IPS DF 4.7 (cell line): ENCODE results near the gene SLC25A23.

Experiments used
- DNase-seq: peaks from one replicate; pipeline ENCODE4 v3.0.0-alpha.2; 2013; ENCODE audit warnings: low spot score; ENCODE audit errors: extremely low read depth

Gene SLC25A23

DNA sequence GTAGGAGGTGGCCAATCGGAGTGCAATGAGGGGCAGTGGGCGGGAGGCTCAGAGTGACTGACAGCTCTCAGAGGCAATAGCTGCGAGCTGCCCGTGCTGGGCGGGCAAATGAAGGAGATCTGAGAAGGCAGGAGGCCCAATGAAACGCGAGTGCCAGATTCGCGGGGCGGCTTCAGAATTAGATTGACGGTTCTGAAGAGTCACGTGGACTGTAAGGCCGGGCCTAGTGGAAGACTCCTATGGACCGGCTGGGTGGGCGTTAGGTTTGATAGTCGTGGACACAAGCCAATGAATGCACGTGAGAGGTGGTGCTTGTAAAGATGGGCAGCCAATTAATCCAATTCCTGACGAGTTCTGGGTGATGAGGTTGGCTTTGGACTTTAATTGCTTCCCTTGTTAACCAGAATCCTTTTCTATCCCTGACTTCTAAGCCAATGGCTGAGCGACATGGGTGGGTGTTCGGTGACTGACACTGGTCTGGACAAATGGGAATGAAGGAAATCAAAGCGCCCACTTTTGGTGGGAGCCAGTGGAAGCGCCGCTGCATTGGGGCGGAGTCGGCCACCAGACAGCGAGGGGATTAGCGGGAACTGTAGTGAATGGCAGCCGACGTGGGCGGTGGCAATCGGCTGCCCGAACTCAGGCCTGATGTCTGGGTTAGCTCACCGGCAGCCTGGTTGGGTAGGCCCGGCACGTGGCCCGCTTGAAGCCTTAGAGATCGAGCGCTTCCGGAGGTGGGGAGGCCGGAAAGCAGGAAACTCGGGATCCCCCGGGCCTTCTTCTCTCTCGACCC lies 34.5 kb downstream of the SLC25A23 start:
- peak; percentile 100 for DNase-seq

DNA sequence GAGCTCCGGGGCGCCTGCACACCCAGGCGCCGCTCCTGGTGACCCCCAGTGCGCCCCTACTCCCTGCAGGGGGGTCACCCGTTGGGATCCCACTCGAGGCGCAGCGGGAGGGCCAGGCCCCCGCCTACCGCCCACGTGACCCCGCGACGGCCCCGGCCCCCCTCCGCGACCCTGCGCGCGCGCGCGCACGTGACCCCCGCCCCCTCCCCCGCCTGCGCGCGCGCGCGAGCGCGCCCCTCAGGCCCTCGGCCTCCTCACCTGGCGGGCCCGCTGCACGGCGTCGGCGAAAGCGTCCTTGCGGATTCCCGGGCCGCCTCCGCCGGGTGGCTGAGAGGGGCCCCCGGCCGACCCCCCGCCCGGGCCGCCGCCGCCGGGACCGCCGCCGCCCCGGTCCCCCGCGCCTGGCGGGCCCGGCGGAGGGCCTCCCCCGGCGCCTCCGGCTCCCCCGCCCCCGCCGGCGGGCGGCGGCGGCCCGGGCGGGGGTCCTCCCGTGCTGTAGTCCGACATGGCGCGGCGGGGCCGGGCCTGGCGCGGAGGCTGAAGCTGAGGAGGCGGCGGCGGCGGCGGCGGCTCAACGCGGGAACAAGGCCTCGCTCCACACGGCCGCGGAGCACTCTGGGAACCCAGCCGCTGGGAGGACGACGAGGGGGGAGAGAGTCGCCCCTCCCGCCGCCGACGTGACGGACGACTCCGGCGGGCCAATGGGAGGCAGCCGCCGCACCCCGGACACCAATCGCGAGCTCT lies 35.2 kb downstream of the SLC25A23 start, which contains the start of gene KHSRP:
Gene KHSRP (minus strand): TSS at position 617 of the 744 bp plus-strand sequence. CDS start 110 bp downstream, at position 507.
- no peak for DNase-seq

DNA sequence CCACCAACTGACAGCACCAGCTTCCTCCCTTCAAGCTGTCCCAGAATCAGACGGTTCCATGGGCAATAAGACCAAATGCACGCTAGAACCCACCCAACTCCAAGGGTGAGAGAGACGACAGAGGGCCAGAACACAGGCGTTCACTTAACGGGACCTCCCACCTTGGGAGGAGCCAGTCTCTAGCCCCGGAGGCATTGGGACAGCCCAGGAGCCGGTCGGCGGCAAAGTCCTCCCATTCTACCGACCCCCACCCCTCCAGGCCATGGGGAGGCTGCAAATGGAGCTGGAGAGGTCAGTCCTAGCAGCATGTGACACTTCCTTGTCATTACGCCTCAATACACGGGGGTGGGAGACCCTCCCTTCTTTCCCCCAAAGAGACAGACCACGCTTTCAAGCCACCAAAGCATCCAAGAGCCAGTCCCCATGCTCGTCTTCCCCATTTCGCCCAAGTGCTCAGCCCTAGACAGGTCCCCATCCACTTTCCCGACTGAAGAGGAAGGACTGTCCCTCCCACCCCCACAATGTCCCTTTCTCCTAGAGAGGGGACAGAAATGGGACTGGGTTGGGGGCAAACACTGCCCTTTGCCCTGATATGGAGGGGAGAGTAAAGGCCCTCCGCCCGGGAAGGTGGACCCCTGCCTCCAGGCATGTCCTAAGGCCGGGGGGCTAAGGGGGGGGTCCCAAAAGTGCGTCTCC lies 35.9 kb downstream of the SLC25A23 start:
- DNase-seq, result no peak

DNA sequence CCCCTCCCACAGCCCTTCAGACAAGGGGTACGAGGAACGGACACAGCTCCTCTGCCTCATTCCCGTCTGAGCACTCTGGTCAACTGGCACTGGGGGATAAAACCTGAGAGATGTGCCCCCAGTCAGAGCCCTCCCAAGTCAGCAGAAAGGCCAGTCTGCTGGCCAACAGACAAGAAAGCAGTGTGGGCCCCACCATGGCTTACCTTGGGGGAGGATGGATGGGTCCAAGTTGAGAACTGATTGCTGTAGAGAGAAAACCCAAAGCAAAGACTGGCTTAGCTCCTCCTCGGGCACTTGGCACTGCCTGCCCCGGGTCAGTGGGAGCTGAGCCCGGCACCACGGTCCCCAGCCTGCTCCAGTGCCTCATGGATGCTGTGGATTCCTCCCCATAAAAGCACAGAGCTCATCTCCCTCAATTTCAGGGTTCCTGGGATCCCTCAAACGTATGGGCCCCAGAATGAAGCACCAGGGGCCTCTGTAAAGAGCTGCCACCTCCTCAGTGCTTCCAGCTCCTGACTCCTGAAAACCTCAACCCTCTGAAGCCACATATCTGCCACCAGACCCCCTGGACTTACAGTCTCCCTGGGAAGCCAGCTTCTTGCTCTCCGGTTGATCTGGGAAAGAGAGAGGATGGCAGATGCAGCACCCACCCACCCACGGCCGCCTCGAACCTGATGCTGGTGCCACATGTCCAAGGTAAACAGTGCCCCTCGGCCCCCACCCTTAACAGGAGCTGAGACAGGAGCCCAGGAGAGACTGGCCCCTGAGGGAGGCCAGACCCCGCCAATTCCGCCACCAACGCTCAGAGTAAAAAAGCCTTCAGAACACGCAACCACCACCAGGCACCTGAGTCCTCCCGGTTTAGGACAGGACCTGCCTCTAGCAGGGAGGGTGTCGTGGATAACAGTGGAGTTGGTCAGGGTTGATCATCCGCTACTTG lies 38.2 kb downstream of the SLC25A23 start:
- no peak for DNase-seq

DNA sequence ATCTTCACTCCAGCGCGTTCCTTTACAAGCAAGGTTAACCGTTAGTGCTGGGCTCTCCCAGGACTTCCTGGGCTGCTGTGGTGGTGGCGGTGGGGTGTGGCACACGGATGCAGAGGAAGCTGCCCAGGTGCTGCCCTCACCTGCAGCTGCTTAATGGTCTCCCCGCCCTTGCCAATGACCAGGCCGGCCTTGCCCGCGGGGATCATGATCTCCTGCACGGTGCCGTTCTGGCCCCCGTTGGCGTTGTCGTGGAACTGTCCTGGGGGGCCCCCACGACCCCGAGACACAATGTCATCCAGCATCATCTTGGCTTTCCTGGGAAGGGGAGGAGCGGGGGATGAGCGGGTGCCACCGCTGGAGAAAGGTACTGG lies 41.0 kb downstream of the SLC25A23 start:
- DNase-seq, result no peak

DNA sequence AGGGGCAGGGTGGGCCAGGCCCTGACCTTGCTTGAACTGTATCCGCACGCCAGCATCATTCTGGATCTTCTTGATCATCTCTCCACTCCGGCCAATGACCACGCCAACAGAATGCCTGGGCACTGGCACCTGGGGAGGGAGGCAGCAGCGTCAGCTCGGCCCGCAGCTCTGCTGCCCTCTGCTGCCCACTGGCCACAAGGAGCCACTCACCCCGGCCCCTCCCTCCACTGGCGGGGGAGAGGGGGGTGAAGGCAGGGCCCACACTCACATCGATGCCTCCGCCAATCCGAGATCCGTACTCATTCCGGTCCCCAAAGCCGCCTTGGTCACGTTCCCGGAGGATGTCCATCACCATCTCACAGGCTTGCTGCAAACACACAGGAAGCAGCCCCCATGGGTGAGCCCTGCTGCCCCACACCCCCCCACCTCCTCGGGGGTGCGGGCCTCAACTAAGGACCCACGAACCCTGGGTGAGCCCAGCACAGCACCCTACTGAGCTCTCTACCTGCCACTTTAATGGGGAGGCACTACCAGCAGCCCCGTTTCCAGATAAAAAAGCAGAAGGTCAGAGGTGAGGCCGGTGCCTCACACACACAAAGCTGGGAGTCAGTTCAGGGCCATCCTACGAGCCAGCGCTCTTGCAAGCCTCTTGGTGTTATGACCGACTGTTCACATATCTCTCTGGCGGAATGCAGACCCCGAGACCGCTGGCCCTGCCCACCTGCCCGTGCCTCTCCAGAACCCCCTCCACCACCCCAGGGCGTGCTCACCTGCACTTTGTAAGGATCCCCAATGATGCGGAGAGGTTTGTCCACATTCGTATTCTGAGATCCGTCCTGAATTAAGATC lies 41.7 kb downstream of the SLC25A23 start:
- DNase-seq, result no peak

DNA sequence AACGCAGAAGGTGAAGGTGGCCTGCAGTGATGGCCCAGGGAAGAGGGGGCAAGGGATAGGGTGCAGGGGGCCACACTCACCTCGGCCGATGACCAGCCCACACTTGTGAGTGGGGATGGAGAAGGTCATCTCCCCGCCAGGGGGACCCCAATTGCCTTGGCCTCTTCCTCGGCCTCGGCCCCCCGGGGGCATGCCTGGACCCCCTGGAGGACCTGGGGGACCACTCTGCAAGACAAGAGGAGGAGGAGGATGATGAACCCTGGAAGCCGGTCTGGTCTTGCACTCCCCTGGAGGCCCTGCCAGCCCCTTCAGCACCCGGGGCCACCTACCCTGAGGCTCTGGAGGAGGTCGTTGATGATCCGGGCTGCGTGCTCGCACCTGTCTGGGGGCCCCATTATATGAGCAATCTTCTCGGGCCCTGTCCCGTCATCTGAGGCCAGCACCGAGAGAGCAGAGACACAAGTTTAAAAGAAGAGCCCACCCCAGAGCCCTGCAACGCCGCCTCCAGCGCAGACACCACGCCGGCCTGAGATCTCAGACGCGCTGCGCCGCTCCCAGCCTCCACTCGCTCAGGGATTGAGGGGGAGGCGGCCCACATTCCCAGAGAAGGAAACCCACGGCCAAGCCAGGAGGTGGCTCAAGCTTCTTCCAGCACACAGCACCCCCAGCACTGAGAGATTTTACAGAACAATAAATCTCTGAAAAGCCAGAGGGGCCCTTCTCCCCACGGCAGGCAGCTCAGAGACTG lies 42.8 kb downstream of the SLC25A23 start:
- DNase-seq, result no peak

DNA sequence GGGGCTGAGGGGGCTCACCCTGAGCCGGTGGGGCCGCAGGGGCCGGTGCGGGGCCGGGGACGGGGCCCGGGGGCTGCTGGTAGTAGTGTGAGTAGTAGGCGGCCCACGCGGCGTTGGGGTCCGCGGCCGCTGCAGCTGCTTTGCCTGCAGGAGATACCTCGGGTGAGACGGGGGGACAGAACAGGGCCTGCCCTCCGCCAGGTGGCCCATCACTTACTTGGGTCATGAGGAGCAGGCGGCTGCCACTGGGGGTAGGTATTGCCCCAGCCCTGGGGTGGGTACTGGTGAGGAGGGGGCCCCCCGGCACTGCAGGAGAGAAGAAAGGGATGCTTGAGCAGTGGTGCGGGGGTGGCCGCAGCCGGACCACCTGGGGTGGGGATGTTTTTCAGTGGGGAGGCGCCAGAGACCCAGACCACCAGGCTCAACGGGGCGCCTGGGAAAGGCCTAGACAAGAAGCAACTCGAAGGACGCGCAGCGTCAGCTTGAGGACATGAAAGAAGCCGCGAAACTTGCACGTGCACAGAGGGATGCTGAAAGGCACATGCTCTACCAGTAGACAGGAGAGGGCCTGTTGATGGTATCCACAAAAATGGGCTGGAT lies 43.9 kb downstream of the SLC25A23 start:
- no peak for DNase-seq

DNA sequence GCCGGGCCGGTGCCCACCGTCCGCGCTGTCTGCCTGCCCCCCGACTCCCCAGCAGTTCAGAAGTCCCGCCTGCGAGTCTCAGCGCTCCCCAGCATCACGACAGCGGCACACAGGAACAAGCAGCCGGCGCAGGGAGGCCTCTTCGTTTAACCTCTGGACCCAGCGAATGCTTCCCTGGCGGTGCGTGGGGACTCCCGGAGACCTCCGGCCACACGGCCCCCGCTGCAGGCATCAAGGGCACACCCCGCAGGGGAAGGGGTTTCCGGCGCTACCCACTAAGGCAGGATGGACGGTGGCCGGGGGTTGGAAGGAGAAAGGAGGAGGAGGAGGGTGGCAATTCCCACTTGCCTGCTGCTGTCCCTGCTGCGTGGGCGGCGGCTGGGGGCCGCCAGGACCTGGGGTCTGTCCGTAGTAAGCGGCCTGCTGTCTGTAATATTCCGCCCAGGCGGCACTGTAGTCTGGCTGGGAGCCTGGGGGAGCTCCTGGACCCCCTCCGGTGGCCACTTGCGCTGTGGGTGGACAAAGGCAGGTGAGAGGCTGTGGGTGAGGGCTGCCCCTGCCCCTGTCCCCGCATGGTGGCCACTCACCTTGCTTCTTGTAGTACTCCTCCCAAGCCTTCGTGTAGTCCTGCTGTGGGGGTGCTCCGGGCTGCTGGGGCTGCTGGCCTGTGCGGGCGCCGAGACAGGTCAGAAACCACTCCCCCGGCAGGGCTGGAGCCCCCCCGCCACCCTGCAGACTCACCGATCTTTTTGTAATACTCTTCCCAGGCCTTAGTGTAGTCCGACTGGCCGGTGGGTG lies 44.6 kb downstream of the SLC25A23 start:
- no peak for DNase-seq

DNA sequence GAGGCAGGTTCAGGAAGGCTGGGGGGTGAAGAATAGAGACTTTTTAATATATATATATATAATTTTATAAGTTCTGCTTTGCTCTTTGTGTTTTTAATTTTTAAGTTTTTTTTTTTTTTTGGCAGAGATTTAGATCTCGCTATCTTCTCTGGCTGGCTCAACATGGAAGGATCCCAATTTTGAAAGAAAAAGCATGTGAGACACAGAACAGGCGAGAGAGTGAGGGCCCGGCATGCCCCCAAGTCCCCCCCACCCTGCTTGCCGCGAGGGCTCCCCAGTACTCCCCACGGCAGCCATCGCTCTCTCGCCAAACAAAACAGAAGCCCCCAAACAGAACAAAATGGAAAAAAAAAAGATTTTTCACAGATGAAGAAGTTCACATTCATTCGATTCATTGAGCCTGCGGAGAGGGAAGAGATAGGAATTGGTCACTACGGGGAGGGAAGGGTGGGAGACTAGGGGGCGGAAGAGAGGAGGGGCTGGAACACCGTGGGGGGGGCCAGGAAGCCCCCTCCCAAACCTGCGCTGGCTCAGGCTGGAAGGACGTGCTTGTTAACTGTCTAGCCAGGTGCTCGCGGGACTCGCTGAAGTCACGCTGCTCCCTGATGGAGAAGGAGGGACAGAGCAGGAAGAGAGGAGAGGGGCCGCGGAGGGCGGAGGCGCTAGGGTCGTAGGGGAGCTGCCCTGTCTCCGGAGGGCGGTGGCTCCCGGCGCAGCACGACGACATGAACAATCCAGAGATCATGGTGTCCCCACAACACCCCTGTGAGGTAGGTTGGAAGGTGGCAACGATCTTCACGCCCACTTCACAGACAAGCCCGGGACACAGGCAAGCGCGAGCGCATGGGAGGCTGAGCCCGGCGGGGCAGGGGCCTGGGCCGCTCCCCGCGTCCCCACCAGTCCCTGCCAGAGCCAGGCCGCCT lies 45.6 kb downstream of the SLC25A23 start:
- no peak for DNase-seq

DNA sequence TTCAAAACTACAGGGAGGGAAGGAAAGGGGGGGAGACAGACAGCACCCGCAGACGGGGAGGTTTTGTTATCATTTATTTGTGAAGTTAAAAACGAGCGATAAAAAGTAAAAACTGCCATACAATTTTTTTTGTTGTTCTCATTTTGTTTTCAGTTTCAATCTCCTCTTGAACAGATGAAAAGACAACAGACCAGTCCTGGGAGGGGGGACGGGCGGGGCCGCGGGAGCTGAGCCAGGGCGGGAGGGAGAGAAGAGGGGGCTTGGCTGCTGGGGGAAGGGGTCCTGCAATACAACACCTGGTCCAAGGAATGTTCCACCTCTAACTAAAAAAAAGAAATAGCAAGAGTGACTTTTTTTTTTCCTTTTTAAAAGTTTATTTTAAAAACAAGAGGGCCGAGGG lies 46.3 kb downstream of the SLC25A23 start:
- no peak for DNase-seq

DNA sequence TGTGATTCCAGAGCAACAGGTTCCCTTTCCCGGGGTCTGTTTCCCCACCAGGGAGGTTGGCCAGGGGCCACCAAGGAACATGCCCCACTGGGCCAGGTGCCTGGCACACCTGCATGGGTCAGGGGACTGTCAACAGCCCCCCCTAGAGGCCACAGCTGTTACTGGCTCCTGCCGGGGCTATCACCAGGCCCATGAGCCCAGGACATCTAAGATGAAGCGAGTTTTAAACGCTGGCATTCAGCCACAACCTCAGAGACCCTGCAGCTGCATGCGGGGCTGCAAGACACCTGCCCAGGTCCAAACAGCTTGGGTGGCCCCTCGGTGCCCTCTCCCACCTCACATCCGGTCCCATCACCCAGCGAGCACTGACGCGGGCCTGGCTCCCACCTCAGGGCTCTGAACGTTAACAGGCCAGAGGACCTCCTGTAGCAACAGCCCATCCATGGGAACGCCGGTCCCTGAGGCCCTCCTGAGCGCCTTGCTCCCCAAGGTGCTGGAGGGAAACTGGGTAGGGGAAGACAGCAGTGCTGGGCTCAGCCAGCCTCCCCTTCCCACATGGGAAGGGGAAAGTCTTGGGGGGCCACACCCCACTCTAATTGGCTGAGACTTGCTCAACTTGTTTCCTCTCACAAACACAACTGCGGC lies 47.0 kb downstream of the SLC25A23 start:
- no peak for DNase-seq

DNA sequence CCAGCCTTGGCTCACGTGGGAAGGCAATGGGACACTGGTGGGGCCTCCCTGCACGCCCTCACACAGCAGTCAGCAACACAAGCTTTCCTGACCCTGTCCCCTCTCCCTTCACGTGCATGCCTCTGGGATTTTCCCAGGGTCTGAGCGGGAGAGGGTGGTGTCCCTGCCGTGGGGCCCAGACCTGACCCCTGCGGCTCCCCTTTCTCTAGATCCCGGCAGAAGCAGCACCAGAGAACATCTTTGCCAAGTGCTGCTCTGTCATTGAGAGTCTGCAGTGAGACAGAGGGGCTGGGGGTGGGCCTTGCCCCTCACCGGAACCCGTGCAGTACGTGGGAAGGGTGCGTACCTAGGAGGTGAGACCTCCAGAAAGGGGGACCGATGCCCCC lies 47.5 kb downstream of the SLC25A23 start:
- DNase-seq, result no peak

DNA sequence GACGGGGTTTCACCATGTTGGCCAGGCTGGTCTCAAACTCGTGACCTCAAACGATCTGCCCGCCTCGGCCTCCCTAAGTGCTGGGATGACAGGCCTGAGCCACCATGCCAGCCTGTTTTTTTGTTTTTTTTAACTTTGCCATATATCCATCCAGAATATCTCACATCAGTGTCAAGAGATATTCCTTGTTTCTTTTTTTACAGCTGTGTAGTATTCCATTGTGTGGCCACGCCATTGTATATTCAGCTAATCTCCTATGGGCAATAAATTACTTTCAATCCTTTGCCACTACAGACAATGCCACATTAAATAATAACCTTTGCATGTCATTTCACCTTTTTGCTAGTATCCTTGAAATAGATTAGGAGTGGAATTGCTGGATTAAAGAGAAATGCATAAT lies 50.2 kb downstream of the SLC25A23 start:
- DNase-seq, result no peak

DNA sequence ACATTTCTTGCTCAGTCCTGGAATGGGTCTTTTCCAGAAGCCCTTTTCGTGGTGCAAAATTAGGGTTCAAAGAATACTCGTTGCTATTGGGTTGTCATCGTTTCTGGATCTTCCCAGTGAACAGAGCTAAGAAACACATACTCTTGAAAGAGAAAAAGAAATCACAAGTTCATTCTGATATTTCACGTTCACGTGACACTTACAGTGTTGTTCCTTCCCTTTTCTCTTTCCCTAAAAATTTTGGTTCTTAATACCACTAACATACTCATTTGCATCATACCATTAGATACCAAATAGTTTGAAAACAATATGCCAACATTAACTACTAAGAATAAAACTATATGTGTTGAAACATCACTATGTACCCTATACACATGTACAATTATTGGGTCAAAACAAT lies 53.2 kb downstream of the SLC25A23 start:
- no peak for DNase-seq

DNA sequence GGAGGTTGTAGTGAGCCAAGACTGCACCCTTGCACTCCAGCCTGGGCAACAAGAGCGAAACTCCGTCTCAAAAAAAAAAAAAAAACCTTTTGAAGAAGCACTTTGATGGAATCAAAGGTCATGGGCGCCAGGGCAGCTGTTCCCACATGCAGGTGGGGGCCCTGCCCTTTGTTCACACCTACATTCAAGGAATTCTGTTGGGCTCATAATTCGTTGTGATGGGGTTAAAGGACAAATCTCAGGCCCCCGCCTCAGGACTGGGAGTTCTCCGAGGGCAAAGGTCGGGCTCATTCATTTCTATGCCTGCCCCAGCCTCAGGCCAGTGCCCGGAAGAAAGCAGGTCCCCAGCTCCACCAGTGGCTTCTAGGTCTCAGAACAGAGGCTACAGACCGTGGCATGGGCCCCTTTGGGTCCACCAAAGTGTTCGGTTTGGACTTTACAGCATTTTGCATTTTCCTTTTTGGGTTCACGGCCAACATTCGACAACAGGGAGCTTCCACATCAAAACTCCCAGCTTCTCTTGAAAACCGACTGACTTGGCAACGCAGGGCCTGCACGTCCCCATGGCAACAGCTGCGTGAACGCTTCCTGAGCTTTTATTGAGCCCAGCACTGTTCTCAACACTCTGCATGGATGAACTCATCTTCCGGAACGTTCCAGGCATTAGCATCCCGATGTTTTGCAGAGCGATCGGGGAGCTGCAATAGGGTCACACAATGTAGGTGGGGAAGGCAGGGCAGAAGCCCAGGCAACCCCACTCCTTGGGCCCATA lies 56.6 kb downstream of the SLC25A23 start:
- no peak for DNase-seq
